Neural cell (in vitro differentiated cells): ENCODE results near the gene MSX2. TPM values are rescaled to one million over a fixed set of nuclear protein-coding genes. Genes with fewer than 3 reads are reported as not detected.

ENCODE experiments used
- H2AFZ ChIP-seq: fragments of 200-600, 300-800 bp; sonication (generic), shearing (Covaris generic); 2 replicates; pipeline ENCODE4 v1.6.0; 2014; ENCODE audit warnings: low read depth, mild to moderate bottlenecking, antibody characterized with exemption, low read length, moderate library complexity
- H3F3A ChIP-seq: fragments of 200-600 bp; shearing (Covaris generic); 2 replicates; pipeline ENCODE4 v1.6.1; 2016; ENCODE audit warnings: mild to moderate bottlenecking, moderate library complexity, mixed read lengths, antibody characterized with exemption, low read length; ENCODE audit not compliant: insufficient read depth, poor library complexity, severe bottlenecking
- H3K27ac ChIP-seq: fragments of 200-600, 300-800 bp; sonication (generic), shearing (Covaris generic); 2 replicates; pipeline ENCODE4 v1.5.1; 2014; ENCODE audit warnings: mild to moderate bottlenecking, low read length, moderate library complexity
- H3K27me3 ChIP-seq: fragments of 300-800, 200-600 bp; sonication (generic), shearing (Covaris generic); 2 replicates; pipeline ENCODE4 v1.6.0; 2014; ENCODE audit warnings: mild to moderate bottlenecking, low read depth, low read length, moderate library complexity; ENCODE audit not compliant: insufficient read depth
- H3K36me3 ChIP-seq: fragments of 300-800, 200-600 bp; sonication (generic), shearing (Covaris generic); 2 replicates; pipeline ENCODE4 v1.5.1; 2014; ENCODE audit warnings: mild to moderate bottlenecking, antibody characterized with exemption, low read length, moderate library complexity; ENCODE audit not compliant: insufficient read depth
- H3K4me2 ChIP-seq: fragments of 300-800, 200-600 bp; sonication (generic), shearing (Covaris generic); 2 replicates; pipeline ENCODE4 v1.6.0; 2014; ENCODE audit warnings: mild to moderate bottlenecking, low read length
- H3K4me3 ChIP-seq: fragments of 300-800, 200-600 bp; sonication (generic), shearing (Covaris generic); 2 replicates; pipeline ENCODE4 v1.5.1; 2014; ENCODE audit warnings: mild to moderate bottlenecking, low read length, moderate library complexity
- H3K79me2 ChIP-seq: fragments of 200-600 bp; shearing (Covaris generic); replicated peaks from 2 replicates; pipeline ENCODE4 v1.6.0; 2014; ENCODE audit warnings: mild to moderate bottlenecking, low read length, moderate library complexity; ENCODE audit not compliant: insufficient read depth
- H3K9ac ChIP-seq: fragments of 300-800, 200-600 bp; sonication (generic), shearing (Covaris generic); 2 replicates; pipeline ENCODE4 v1.6.1; 2016; ENCODE audit warnings: mild to moderate bottlenecking, low read length, mixed read lengths
- H3K9me2 ChIP-seq: fragments of 200-600 bp; shearing (Covaris generic); 2 replicates; pipeline ENCODE4 v1.6.1; 2016; ENCODE audit warnings: mild to moderate bottlenecking, low read length, mixed read lengths; ENCODE audit not compliant: insufficient read depth
- H3K9me3 ChIP-seq: fragments of 200-600, 300-800 bp; sonication (generic), shearing (Covaris generic); 2 replicates; pipeline ENCODE4 v1.6.1; 2016; ENCODE audit warnings: mild to moderate bottlenecking, mixed run types, low read length, moderate library complexity, mixed read lengths
- H4K20me1 ChIP-seq: fragments of 200-600 bp; shearing (Covaris generic); 2 replicates; pipeline ENCODE4 v1.6.1; 2016; ENCODE audit warnings: mild to moderate bottlenecking, mixed run types; ENCODE audit not compliant: insufficient read depth
- CTCF ChIP-seq: fragments of 450-650 bp; IDR thresholded peaks from 2 replicates; pipeline ENCODE4 v1.5.1; 2014; ENCODE audit warnings: antibody characterized with exemption, mild to moderate bottlenecking, moderate library complexity; ENCODE audit not compliant: poor library complexity, severe bottlenecking
- EP300 ChIP-seq: fragments of 450-650 bp; conservative IDR thresholded peaks from 2 replicates; pipeline ENCODE4 v1.6.1; 2014; ENCODE audit warnings: antibody characterized with exemption, mild to moderate bottlenecking, moderate library complexity; ENCODE audit not compliant: poor library complexity, severe bottlenecking
- EZH2 ChIP-seq: fragments of 200-600, 300-800 bp; shearing (Covaris generic), sonication (generic); IDR thresholded peaks from 2 replicates; pipeline ENCODE4 v1.6.1; 2014; ENCODE audit warnings: antibody characterized with exemption, low read length, borderline replicate concordance, mild to moderate bottlenecking; ENCODE audit not compliant: insufficient read depth, poor library complexity, severe bottlenecking
- MXI1 ChIP-seq: fragments of 450-650 bp; conservative IDR thresholded peaks from 2 replicates; pipeline ENCODE4 v1.6.1; 2014; ENCODE audit warnings: antibody characterized with exemption, mild to moderate bottlenecking; ENCODE audit not compliant: poor library complexity, severe bottlenecking
- POLR2AphosphoS5 ChIP-seq: IDR thresholded peaks from 2 replicates; pipeline ENCODE4 v1.6.1; 2012
- RAD21 ChIP-seq: fragments of 450-650 bp; conservative IDR thresholded peaks from 2 replicates; pipeline ENCODE4 v1.6.1; 2014; ENCODE audit warnings: antibody characterized with exemption, mild to moderate bottlenecking, moderate library complexity
- REST ChIP-seq: IDR thresholded peaks from 2 replicates; pipeline ENCODE4 v1.6.1; 2012; ENCODE audit warnings: borderline replicate concordance
- SMC3 ChIP-seq: fragments of 450-650 bp; conservative IDR thresholded peaks from 2 replicates; pipeline ENCODE4 v1.6.1; 2014; ENCODE audit warnings: antibody characterized with exemption, mild to moderate bottlenecking, moderate library complexity; ENCODE audit not compliant: poor library complexity
- TAF1 ChIP-seq: IDR thresholded peaks from 2 replicates; pipeline ENCODE4 v1.6.1; 2012; ENCODE audit warnings: low read depth
- polyA minus RNA-seq: library from RNA; depleted of rRNA, polyadenylated mRNA; stranded (reverse); fragments of >200 nt; gene quantifications from 2 replicates; pipeline ENCODE4 v1.2.3, GENCODE V29; 2014
- polyA plus RNA-seq: library from polyadenylated mRNA; depleted of rRNA; stranded (reverse); fragments of >200 nt; gene quantifications from 2 replicates; pipeline ENCODE4 v1.2.3, GENCODE V29; 2014

MSX2 gene
- polyA plus RNA-seq (not detected in 2 replicates), polyA minus RNA-seq (not detected in 2 replicates)

- H3K9me3 ChIP-seq: no peaks in the 10 kb centered on the region
- peak within 1 kb of the TSS; percentile 56 for H3K4me3 ChIP-seq
- no peaks in the 10 kb centered on the region for H3F3A ChIP-seq
- no peak within 1 kb of the TSS for H2AFZ ChIP-seq
- TF ChIP-seq EZH2 (peak; percentile 31), SMC3 (no peak)
- H3K9me2 ChIP-seq: no peaks in the 10 kb centered on the region
- no peak within 1 kb of the TSS for H3K9ac ChIP-seq
- H3K4me2 ChIP-seq: no peak within 1 kb of the TSS
- peaks cover 99% of the 10 kb centered on the region for H3K27me3 ChIP-seq
- H3K79me2 ChIP-seq: no peaks in the 10 kb centered on the region
- no peaks in the 10 kb centered on the region for H3K36me3 ChIP-seq
- no peak within 1 kb of the TSS for H3K27ac ChIP-seq
- H4K20me1 ChIP-seq: no peaks in the 10 kb centered on the region
These were observed at the start of gene MSX2 for GRCh38 chr5:174724484-174725260. Gene MSX2 (plus strand): TSS chr5:174724582. CDS start chr5:174724660, 78 bp downstream.

- Histone ChIP-seq H3K4me3 (no peak overlapping the region), H3K79me2 (no peaks in the 10 kb centered on the region), H3K9ac (no peak overlapping the region), H3K27me3 (no peaks in the 10 kb centered on the region), H3K9me3 (no peaks in the 10 kb centered on the region), H4K20me1 (no peaks in the 10 kb centered on the region), H2AFZ (no peak overlapping the region), H3K4me2 (no peak overlapping the region), H3K27ac (no peak overlapping the region), H3K9me2 (no peaks in the 10 kb centered on the region), H3F3A (no peaks in the 10 kb centered on the region), H3K36me3 (no peaks in the 10 kb centered on the region)
- no peak for TF ChIP-seq CTCF
- no peak for TF ChIP-seq REST
- no peak for TF ChIP-seq EP300
- no peak for TF ChIP-seq TAF1
- no peak for TF ChIP-seq SMC3
- TF ChIP-seq RAD21: no peak
- TF ChIP-seq POLR2AphosphoS5: no peak
- no peak for TF ChIP-seq MXI1
- TF ChIP-seq EZH2: no peak
These were observed 49.3 kb upstream of the MSX2 start for GRCh38 chr5:174675110-174675509.
